ENCODE measurements around the gene AUP1.

AUP1 gene

GRCh38 chr2:74556159-74556558, 26.7 kb upstream of the AUP1 start:
- no peak for DNase-seq

DNA sequence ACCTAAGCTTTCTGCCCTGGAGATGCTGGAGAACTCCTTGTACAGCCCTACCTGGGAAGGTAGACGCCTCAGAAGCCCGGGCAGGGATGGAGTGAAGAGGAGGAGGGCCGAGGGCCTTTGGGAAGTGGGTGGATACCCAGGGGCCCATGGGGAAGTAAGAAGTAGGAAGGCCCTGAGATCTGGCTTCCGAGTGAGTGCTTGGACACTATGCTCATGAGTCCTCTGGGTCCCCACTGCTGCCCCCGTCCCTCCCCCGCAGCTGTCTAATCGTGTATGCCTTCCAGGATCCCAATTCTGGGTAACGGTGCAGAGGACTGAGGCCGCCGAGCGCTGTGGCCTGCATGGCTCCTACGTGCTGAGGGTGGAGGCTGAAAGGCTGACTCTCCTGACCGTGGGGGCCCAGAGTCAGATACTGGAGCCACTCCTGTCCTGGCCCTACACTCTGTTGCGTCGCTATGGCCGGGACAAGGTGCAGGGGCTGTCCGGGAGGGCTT, 26.2 kb upstream of the AUP1 start:
- no peak for DNase-seq

DNA sequence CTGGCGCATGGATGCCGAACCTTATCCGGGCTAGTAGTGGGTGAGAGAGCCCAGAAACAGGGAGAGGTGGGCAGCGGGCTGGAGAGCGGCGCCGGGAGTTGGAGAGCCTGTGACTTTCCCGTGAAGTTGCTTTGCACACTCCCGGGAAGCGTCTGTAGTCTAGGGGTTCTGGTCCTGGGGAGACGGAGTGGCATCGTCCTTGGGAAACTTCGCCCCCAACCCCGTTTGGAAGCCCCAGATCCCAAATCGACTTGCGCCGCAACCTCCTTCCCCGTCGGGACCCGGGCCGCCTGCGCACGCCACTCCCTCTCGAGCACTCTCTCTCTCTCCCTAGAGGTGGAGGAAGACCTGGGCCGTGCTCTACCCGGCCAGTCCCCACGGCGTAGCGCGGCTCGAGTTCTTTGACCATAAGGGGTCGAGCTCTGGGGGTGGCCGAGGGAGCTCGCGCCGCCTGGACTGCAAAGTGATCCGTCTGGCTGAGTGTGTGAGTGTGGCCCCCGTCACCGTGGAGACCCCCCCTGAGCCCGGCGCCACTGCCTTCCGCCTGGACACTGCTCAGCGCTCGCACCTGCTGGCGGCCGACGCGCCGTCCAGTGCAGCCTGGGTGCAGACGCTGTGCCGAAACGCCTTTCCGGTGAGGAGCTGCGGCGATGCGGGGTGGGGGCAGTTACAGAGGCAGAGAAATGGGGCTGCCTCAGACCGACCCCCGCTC, 25.5 kb upstream of the AUP1 start:
- no peak for DNase-seq

GRCh38 chr2:74553892-74554819, 24.6 kb upstream of the AUP1 start, which contains the start of the genes DOK1 and LOXL3:
DOK1 (plus strand) TSS chr2:74554720; CDS start chr2:74554755, 35 bp downstream.
LOXL3 (minus strand) TSS chr2:74553942; CDS start chr2:74552634, 1,308 bp downstream.
- DNase-seq, result peak; percentile 95

DNA sequence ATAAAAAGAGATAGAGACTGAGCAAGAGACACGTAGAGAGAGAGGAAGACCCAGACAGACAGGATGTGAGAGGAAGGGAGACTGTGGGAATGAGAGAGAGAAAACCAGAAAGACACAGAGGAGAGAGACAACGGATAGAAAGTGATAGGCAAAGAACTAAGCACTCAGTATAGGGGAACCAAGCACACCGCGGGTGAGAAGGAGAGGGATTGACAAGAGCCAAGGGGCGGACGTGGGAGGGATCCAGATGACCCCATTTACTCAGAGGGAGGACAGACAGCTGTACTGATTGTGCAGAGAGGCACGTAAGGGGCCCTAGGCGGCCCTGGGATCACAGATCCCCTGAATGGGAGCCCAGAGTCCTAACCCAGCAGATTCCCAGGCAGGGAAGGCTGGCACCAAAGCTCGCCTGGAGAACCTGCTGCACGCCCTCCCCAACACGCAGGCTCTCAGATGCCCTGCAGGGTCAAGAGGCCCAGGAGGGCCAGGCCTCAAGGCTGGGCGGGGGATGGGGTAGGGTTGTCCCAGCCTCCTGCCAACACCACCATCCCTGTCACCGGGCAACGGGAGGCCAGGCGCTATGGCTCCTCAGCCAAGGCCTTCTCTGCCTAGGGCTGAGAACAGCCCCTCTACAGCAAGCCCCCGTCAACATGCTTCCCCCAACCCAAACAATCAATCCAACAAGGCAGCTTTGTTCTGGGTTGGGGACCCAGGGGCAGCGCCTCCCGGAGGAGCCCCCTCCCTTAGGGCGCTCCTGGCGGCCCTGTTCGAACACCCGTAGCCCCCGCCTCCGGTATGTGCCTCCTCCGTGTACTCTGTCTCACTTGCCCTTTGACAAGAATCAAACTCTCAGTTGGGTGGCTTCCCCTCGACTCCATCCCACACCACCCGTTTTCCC, 23.7 kb upstream of the AUP1 start:
- DNase-seq, result no peak

DNA sequence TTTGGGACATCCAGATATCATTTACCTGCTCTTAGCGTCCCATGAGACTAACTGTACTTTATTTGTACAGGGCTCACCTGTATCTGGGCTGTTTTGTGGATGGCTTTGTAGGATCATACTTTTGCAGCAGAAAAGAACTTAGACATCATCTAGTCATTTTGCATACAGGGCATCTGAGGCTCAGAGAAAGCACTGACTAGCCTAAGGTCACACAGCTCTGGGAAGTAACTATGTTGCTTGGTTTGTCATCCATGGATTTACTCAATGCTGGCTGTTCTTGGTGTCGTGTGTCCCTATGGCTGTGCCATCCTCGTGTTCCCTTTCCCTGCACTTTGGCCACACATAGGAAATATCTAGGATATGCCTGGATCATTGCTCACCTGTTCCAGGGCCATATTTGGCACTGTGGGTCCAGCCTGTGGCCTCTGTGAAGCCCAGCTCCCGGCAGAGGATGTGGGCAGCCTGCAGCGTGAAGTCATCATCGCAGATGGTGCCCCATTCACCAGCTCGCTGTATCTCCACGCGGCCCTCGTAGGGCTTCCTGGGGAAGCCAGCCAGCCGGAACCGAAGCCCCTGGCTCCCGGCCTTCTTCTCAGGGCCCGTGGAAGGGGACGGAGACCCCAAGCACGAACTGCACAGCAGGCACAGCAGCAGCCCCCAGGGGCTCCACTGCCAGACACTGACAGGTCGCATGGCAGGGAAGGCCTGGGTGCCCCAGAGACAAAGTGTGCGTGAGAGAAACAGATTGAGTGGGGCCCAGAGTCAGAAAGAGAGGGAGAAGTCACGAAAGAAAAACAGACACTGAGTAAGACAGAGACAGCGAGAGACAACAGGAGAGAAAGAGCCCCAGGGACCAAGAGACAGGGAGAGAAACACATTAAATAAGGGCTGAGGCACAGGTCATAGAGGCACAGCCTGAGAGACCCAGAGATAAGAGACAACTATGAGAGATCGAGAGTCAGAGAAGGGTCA, 22.7 kb upstream of the AUP1 start:
- no peak for DNase-seq

DNA sequence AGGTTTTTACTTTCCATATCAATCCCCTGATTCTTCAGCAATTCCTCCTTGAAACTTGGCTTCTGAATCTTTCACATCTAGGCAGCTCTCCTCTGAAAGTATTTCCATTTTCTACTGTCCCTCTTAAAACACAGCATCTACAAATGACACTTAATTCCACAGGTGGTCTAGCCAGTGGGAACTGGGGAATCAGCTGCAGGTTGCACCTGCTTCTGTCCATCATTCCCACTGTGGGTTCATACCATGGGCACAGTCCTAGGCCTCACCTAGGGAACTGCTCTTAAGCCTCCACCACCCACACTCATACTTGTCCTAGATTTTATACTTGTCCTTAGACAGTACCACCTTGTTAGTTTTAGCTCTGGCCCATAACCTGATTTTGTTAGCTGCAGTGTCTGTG, 22.0 kb upstream of the AUP1 start:
- DNase-seq, result no peak

- DNase-seq, result no peak
Observed at GRCh38 chr2:74550231-74550630, 20.7 kb upstream of the AUP1 start.

DNA sequence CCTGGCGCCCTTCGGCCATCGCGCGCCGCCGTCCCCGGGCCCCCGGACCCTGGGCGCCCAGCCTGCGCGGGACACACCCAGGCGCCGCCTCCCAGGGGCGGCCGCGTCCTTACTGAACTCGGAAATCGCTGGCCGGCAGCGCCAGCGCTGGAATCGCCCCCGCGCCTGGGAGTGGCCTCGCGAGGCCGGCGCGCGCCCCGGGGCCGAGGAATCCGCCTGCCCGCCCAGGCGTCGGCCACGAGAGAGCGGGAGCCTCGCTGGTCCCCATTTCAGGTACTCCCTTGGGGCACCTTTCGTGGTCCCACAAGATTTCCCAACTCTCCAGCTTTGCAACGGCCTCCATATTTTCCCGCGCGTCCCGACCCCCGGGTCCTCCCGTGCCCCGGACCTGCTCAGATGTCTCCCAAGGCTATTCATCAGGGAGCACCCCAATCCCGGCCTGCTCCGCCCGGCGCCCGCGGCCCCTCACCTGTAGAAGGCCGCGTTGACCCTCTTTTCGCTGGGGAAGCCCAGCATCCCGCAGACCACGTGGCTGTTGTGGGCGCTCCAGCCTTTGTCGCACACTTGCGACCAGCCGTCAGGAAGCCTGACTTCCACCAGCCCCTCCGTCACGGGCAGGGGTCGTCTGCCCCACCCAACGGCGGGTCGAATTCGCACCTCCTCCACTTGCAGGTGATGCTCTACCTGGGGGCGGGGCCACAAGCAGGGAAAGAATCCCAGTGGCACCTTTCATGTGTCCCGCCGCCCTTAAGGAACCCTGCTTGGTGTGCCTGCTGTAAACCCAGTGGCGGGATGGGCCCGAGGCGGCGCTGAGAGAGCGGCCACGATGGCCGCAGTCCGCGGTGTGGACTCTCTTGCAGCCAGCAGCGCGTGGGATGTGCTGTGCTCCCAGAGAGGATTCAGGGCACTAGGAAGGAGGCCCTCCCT, 19.7 kb upstream of the AUP1 start:
- no peak for DNase-seq

DNA sequence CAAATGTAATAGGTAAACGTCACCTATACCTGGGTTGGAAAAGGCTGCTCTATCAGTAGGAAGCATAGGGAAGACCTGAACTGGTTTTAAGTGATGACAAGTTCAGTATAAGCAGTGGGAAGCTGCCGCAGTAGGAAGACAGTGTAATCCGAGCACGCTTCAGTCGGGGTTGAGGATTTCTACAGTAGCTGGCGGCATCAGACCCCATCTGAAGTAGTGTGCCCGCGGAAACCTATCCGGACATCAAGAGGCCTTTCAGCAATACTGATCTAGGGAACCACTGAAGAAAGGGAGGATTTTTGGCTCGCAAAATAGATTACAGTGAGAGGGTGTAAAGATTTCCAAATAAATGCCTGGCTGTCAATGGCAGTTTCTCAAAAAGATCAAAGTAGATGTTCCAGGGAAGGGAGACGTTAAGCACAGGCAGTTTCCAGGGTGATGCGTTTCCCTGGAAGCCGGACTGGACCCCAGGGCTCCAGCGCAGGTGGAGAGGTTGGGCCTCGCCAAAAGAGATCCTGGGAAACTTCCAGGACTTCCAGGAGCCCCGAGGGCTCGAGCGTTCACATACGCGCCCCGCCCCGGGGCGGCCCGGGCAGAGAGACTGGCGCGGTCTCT, 18.9 kb upstream of the AUP1 start:
- DNase-seq, result no peak

DNA sequence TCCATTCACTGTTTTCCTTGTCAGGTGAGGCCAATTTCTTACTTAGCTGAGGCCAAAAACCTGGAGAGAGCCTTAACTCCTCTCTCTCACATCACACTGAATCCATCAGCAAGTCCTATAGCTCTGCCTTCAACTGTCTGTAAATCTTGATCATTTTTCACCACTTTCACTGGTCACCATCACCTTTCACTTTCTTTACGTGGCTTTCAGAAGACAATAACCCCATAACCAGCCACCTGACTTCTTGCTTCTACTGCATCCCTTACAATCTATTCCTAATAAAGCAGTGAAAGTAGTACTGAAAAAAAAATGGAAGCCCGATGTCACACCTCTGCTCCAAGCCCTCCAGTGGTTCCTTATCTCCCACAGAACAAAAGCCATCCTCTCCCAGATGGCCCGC, 16.5 kb upstream of the AUP1 start:
- DNase-seq, result no peak

DNA sequence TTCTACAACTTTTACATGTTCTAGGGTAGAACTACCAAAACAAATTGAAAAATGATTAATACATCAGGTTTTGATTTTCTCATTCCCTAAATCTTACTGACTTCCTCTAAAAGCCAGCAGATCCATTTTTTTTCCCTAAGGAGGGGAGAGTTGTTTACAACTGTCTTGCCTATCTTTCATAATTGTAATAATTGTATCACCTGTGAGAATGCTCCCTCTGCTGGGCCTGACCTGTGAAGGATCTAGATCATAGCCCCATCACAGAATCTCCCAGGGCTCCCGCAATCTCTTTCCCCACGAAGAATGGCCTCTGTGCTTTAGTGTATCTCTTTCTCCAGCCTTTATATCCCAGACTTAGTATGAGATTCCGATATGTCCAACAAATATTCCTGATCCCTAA, 15.1 kb upstream of the AUP1 start:
- no peak for DNase-seq

GRCh38 chr2:74542978-74543377, 13.5 kb upstream of the AUP1 start:
- DNase-seq, result no peak

DNA sequence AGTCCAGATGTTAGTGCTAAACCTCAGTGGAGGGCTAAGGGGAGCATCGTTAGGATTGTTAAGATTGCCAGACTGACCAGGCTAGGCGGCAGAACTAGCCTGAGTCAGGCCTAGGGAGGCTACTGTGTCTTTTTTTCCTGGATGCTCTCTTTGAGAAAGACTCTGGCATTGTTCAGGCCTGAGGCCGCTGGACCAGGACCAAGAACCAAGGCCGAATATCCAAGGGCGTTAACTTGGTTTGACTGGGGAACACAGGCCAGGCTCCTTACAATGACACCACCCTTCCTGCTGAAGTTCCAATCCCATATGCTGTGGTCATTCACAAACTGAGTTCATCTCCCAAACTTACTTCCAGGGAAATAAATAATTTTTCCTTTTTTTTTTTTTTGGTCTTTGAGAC, 10.8 kb upstream of the AUP1 start:
- DNase-seq, result no peak

DNA sequence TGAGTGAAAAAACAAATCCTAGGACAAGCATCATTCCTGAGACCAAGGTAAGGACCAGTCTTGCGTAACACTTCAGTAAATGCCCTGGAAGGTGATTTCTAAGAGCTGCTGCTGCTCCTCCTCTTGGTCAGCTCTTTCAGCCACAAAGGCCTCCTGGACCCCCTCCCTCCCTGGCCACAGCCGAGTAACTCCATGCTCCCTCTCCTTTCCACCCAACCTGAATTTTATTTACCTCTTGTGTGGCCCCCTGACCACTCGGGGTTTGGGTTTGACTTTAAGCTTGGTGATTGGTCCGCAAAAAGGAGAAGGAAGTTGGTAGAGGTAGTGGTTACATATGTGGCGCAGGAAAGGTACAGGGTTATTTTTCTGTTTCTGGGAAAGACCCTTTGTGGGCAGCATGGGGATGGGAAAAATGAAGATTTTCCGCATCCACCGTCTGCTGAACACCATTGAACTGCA, 9.4 kb upstream of the AUP1 start:
- no peak for DNase-seq

DNA sequence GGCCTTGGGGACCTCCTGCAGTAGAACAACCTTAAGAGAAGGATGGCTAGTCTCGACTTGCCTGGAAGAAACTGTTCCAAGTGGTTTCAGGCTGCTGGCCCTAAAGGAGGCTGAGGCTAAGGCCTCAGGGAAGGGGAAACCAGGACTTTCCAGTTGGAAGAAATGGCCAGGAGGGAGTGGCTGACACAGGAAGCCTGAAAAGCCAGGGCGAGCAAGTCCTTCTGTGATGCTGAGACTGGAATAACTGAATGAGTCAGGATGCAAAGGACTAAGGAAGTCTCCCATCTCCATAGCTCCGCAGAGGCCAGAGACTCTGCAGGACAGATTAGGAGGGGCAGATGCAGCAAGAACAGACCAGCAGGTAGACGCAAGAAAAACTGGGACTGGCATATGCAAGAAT, 7.6 kb upstream of the AUP1 start:
- DNase-seq, result no peak

- DNase-seq, result no peak
Observed at GRCh38 chr2:74536166-74536950, 6.9 kb upstream of the AUP1 start.

- no peak for DNase-seq
Observed at GRCh38 chr2:74535440-74535965, 6.0 kb upstream of the AUP1 start.

DNA sequence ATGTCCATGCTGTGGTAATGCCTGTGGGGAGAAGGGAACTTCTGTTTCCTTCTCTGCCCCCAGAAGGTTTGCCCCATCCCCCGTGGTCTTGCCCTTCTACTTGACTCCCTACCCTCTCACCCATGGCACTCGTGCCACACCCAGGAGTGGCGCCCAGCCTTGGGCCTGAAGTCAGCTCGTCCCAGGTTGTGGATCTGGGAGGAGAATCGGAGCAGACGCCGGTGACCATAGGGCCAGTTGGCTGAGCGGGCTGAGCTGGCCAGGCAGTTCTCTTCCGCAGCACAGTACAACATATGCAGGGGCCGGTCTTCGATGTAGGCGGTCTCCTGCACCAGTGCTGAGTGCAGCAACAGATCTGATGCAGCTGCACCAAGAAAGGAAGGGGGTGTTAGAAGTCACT, 4.9 kb upstream of the AUP1 start:
- DNase-seq, result no peak

Data from activated CD8-positive, alpha-beta memory T cell treated with anti-CD3 and anti-CD28 coated beads for 24 hours (primary cell).